Brain pericyte (primary cell): ENCODE measurements around the gene LUZP2.

Experiments used
- DNase-seq: peaks from one replicate; pipeline ENCODE4 v3.0.0-alpha.2; 2012; ENCODE audit warnings: low read depth, low spot score

Gene LUZP2

GRCh38 chr11:24567380-24567779 lies 70.5 kb downstream of the LUZP2 start:
- DNase-seq = no peak

- DNase-seq = no peak
Observed at GRCh38 chr11:24572376-24572775, 75.5 kb downstream of the LUZP2 start.

GRCh38 chr11:24574461-24574860 lies 77.6 kb downstream of the LUZP2 start:
- no peak for DNase-seq

- DNase-seq = no peak
Observed at GRCh38 chr11:24575392-24575791, 78.5 kb downstream of the LUZP2 start.

GRCh38 chr11:24585192-24585591 lies 88.3 kb downstream of the LUZP2 start:
- DNase-seq = peak; percentile 32

GRCh38 chr11:24587635-24588034 lies 90.8 kb downstream of the LUZP2 start:
- DNase-seq = no peak

- DNase-seq = no peak
Observed at GRCh38 chr11:24588081-24588480, 91.2 kb downstream of the LUZP2 start.

- no peak for DNase-seq
Observed at GRCh38 chr11:24589064-24589463, 92.2 kb downstream of the LUZP2 start.

- DNase-seq = no peak
Observed at GRCh38 chr11:24591283-24591682, 94.4 kb downstream of the LUZP2 start.

GRCh38 chr11:24592360-24592759 lies 95.5 kb downstream of the LUZP2 start:
- DNase-seq = no peak

- no peak for DNase-seq
Observed at GRCh38 chr11:24593332-24593731, 96.5 kb downstream of the LUZP2 start.

GRCh38 chr11:24594401-24594800 lies 97.5 kb downstream of the LUZP2 start:
- no peak for DNase-seq

- DNase-seq = no peak
Observed at GRCh38 chr11:24598641-24599040, 101.8 kb downstream of the LUZP2 start.

GRCh38 chr11:24609192-24610119 lies 112.6 kb downstream of the LUZP2 start:
- DNase-seq = no peak

GRCh38 chr11:24615451-24616160 lies 118.8 kb downstream of the LUZP2 start:
- no peak for DNase-seq

- no peak for DNase-seq
Observed at GRCh38 chr11:24617856-24618255, 121.0 kb downstream of the LUZP2 start.

- no peak for DNase-seq
Observed at GRCh38 chr11:24619900-24620299, 123.0 kb downstream of the LUZP2 start.

GRCh38 chr11:24622262-24622661 lies 125.4 kb downstream of the LUZP2 start:
- DNase-seq = no peak

- DNase-seq = no peak
Observed at GRCh38 chr11:24623121-24623520, 126.3 kb downstream of the LUZP2 start.

GRCh38 chr11:24624432-24624831 lies 127.6 kb downstream of the LUZP2 start:
- no peak for DNase-seq

GRCh38 chr11:24625975-24626374 lies 129.1 kb downstream of the LUZP2 start:
- no peak for DNase-seq

GRCh38 chr11:24628224-24628776 lies 131.4 kb downstream of the LUZP2 start:
- DNase-seq = no peak
